ENCODE results near the gene LGI4. TPM values are rescaled to one million over a fixed set of nuclear protein-coding genes. Genes with fewer than 3 reads are reported as not detected.

Gene LGI4
- total and polyA plus RNA-seq, 4 donors: 0.18 to 1.5 (median 1.1) TPM

DNA sequence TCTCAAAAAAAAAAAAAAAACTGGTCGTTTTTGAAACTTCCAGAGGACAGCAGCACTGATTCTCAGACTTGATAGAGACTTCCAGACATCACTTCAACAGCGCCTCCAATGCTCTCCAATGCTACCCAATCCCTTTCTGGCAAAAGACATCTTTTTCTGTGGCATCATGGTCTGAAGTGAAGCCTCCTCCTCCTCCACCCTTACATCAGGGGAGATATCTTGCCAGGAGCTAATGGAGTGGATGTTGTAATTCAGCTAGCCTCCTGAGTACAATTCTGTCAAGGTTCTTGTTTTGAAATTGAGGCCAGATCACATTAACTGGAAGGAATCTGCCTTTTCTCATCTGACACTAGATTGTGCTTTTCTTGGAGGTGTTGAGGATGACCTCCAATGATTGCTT lies 43.8 kb upstream of the LGI4 start:
- DNase-seq (ENCODE audit: low spot score): no peak
- Histone ChIP-seq H3K36me3 (ENCODE audit: control insufficient read depth in 4 of 4, insufficient read depth in 3 of 4, low read depth in 1 of 4, low read length in 3 of 4) (no peaks in the 10 kb centered on the region), H3K27me3 (ENCODE audit: control insufficient read depth in 4 of 4, insufficient read depth in 4 of 4, low read length in 3 of 4) (no peaks in the 10 kb centered on the region), H3K9me3 (ENCODE audit: control insufficient read depth in 4 of 4, low read length in 3 of 4) (no peaks in the 10 kb centered on the region), H3K27ac (ENCODE audit: low read depth in 1 of 2, low read length in 2 of 2) (no peak overlapping the region), H3K4me3 (ENCODE audit: low read depth in 1 of 3, low read length in 3 of 3) (no peak overlapping the region), H3K9ac (ENCODE audit: low read depth in 1 of 2, low read length in 2 of 2) (no peak overlapping the region), H3K4me1 (ENCODE audit: control insufficient read depth in 4 of 4, insufficient read depth in 4 of 4, low read length in 3 of 4) (no peaks in the 10 kb centered on the region)
- 69% methylated on average over 2 of the region's 2 CpGs for WGBS
- TF ChIP-seq, protein P1, sequence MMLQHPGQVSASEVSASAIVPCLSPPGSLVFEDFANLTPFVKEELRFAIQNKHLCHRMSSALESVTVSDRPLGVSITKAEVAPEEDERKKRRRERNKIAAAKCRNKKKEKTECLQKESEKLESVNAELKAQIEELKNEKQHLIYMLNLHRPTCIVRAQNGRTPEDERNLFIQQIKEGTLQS (IDR thresholded peaks at IDR 0.05): no peak
- TF ChIP-seq SP1 (IDR thresholded peaks at IDR 0.05): no peak
- TF ChIP-seq JUND (IDR thresholded peaks at IDR 0.05): no peak
- no peak for TF ChIP-seq NR2F2 (IDR thresholded peaks at IDR 0.05)
- no peak for TF ChIP-seq GABPA (IDR thresholded peaks at IDR 0.05 in 1 of 2, conservative IDR thresholded peaks at IDR 0.05 in 1 of 2)
- TF ChIP-seq, protein P2, sequence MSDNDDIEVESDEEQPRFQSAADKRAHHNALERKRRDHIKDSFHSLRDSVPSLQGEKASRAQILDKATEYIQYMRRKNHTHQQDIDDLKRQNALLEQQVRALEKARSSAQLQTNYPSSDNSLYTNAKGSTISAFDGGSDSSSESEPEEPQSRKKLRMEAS (IDR thresholded peaks at IDR 0.05): no peak
- TF ChIP-seq YY1 (IDR thresholded peaks at IDR 0.05): no peak
- no peak for TF ChIP-seq HNF4A (conservative IDR thresholded peaks at IDR 0.05)
- TF ChIP-seq HNF4G (IDR thresholded peaks at IDR 0.05): no peak
- no peak for TF ChIP-seq FOXA1 (IDR thresholded peaks at IDR 0.05)
- TF ChIP-seq EGR1 (IDR thresholded peaks at IDR 0.05; ENCODE audit: low read depth in 2 of 2): no peak
- no peak for TF ChIP-seq RXRA (IDR thresholded peaks at IDR 0.05)
- TF ChIP-seq, protein P3, sequence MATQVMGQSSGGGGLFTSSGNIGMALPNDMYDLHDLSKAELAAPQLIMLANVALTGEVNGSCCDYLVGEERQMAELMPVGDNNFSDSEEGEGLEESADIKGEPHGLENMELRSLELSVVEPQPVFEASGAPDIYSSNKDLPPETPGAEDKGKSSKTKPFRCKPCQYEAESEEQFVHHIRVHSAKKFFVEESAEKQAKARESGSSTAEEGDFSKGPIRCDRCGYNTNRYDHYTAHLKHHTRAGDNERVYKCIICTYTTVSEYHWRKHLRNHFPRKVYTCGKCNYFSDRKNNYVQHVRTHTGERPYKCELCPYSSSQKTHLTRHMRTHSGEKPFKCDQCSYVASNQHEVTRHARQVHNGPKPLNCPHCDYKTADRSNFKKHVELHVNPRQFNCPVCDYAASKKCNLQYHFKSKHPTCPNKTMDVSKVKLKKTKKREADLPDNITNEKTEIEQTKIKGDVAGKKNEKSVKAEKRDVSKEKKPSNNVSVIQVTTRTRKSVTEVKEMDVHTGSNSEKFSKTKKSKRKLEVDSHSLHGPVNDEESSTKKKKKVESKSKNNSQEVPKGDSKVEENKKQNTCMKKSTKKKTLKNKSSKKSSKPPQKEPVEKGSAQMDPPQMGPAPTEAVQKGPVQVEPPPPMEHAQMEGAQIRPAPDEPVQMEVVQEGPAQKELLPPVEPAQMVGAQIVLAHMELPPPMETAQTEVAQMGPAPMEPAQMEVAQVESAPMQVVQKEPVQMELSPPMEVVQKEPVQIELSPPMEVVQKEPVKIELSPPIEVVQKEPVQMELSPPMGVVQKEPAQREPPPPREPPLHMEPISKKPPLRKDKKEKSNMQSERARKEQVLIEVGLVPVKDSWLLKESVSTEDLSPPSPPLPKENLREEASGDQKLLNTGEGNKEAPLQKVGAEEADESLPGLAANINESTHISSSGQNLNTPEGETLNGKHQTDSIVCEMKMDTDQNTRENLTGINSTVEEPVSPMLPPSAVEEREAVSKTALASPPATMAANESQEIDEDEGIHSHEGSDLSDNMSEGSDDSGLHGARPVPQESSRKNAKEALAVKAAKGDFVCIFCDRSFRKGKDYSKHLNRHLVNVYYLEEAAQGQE (IDR thresholded peaks at IDR 0.05): no peak
- TF ChIP-seq, protein P4, sequence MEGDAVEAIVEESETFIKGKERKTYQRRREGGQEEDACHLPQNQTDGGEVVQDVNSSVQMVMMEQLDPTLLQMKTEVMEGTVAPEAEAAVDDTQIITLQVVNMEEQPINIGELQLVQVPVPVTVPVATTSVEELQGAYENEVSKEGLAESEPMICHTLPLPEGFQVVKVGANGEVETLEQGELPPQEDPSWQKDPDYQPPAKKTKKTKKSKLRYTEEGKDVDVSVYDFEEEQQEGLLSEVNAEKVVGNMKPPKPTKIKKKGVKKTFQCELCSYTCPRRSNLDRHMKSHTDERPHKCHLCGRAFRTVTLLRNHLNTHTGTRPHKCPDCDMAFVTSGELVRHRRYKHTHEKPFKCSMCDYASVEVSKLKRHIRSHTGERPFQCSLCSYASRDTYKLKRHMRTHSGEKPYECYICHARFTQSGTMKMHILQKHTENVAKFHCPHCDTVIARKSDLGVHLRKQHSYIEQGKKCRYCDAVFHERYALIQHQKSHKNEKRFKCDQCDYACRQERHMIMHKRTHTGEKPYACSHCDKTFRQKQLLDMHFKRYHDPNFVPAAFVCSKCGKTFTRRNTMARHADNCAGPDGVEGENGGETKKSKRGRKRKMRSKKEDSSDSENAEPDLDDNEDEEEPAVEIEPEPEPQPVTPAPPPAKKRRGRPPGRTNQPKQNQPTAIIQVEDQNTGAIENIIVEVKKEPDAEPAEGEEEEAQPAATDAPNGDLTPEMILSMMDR (IDR thresholded peaks at IDR 0.05; ENCODE audit: low read depth, low read length, missing input control): no peak
- TF ChIP-seq, protein P5, sequence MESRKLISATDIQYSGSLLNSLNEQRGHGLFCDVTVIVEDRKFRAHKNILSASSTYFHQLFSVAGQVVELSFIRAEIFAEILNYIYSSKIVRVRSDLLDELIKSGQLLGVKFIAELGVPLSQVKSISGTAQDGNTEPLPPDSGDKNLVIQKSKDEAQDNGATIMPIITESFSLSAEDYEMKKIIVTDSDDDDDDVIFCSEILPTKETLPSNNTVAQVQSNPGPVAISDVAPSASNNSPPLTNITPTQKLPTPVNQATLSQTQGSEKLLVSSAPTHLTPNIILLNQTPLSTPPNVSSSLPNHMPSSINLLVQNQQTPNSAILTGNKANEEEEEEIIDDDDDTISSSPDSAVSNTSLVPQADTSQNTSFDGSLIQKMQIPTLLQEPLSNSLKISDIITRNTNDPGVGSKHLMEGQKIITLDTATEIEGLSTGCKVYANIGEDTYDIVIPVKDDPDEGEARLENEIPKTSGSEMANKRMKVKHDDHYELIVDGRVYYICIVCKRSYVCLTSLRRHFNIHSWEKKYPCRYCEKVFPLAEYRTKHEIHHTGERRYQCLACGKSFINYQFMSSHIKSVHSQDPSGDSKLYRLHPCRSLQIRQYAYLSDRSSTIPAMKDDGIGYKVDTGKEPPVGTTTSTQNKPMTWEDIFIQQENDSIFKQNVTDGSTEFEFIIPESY (IDR thresholded peaks at IDR 0.05): no peak
- TF ChIP-seq RAD21 (IDR thresholded peaks at IDR 0.05): no peak
- TF ChIP-seq FOXA2 (IDR thresholded peaks at IDR 0.05): no peak
